NCI-H2171 treated with DMSO at 0.1 percent for 48 hours (cell line): ENCODE measurements around the gene ETFA.

Experiments used
- DNase-seq: peaks from one replicate; lab custom pipeline; 2025; lab: John Stamatoyannopoulos, UW

ETFA gene

GRCh38 chr15:76311100-76311953 lies at the start of gene ETFA:
Gene ETFA (minus strand): TSS chr15:76311469. CDS start chr15:76311388, 81 bp downstream.
- DNase-seq, result peak; percentile 99

DNA sequence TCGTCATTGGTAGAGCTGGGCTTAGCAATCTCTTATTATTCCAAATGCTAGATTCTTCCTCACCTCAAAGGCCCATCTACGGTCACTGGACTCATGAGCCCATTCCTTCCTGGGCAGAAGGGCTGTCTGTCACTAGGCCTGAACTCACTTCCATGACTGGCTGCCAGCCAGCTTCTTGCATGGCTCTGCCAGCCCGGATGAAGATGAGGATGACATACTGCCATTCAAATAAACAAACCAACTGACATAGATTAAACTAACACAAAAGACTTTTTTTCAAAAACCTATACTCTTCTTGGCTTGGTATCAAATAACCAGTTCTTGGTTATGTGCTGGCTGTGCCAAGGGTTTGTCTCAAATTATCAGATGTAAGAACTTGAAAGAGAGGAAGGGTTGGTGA lies 49.1 kb upstream of the ETFA start:
- no peak for DNase-seq

DNA sequence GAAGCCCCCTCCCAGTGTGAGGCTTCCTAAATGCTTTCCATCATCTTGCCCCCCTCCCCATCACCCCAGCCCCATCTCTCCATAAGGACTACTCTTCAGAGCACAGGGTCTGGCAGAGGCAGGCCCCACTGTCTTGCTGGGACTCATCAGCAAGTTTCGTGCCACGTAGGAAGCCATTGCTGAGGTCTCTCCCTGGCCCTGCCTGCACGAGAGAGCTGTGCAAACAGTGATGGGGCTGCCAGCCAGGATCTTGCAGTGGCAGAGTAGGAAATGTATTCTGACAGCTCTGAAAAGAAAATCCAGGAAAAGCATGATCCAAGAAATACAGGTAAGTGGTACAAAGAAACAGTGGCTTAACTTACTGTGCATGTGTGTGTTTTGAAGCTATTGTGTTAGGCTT lies 47.9 kb upstream of the ETFA start:
- no peak for DNase-seq

DNA sequence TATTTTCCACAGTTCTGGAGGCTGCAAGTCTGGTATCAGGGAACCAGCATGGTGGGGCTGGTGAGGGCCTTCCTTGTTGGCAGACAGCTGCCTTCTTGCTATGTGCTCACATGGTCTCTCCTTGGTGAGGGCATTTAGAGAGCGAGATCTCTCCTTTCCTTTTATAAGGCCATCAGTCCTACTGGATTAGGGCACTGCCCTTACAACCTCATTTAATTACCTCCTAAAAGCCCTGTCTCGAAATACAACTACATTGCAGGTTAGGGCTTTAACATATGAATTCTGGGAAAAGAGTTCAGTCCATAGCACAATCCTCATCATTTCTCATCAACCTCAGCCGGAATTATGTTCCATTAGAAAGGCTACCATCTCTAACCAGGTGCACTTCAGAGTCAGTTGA lies 47.2 kb upstream of the ETFA start:
- no peak for DNase-seq

- no peak for DNase-seq
Observed at GRCh38 chr15:76354823-76355440, 43.7 kb upstream of the ETFA start.

GRCh38 chr15:76353903-76354302 lies 42.6 kb upstream of the ETFA start:
- DNase-seq, result no peak

GRCh38 chr15:76353023-76353577 lies 41.8 kb upstream of the ETFA start:
- no peak for DNase-seq

- no peak for DNase-seq
Observed at GRCh38 chr15:76349301-76350070, 38.2 kb upstream of the ETFA start.

DNA sequence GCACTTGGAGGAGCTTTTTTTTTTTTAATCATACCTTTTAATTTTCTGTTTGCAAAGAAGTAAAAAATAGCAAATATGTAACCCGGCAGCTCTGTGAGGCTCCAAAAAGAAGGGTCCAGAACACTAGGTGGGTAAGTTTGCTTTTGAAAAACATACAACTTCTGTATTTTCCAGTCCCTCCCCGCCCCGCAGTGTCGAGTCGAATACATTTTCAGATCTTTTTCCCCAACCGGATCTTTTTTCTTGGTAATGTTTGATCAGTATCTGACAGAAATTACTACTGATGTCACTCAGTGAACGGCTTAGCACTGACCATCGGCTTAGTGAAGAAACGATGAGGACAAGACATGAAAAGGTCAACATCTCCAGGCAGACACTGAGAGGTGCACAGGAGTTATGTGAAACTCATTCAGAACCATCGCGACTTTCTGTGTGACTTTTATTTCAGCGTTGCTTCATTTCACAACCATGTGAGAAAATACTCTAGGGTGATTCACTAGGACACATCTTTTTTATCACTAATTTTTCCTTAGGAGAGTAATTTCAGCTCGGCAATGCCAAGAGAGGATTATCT lies 36.3 kb upstream of the ETFA start:
- no peak for DNase-seq

GRCh38 chr15:76346669-76347481 lies 35.6 kb upstream of the ETFA start:
- DNase-seq, result peak; percentile 37

- peak; percentile 37 for DNase-seq
Observed at GRCh38 chr15:76345880-76346668, 34.8 kb upstream of the ETFA start.

DNA sequence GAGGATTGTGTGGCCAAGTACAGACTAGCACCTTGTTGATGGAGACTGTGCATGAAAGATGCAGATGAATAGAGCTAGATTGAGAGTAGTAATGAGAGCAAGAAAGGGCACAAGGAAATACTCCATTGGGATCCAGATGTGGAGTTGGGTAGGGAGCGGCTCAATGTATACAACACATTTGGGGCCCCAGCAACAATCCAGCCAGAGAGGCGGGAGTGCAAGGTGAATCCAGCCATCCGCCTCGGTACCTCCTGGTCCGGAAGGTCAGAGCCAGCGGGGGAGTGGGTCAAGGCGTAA lies 34.3 kb upstream of the ETFA start:
- DNase-seq, result peak; percentile 45

DNA sequence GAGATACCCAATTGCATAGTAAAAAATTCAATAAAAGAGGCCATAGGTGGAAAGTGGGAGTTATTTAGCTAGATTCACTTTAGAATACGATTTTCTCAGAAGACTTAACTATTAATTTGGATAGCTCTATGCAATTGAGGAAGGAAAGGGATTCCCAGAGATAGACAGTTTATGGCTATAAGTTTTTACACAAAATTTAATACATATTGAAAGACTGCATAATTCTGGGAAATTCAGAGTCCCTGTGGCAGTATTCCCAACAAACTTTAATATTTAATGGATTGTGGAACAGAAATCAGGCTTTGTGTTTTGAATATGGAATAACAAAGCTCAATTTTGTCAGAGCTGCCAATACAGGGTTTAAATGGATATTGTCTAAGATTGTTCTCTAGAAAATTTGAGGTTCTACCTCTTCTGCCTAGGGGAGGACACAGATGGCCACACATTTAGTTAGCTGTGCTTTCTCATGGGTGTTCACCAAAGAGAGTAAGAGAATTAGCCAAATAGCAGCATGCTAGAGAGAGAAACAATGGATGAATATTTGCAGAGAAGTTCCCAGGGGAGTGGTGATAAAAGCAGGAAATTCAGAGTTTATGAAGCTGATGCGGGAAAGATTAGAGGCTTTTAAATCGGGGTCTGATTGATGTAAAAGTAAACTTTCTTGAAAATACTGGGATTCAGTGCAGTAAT lies 33.8 kb upstream of the ETFA start:
- peak; percentile 45 for DNase-seq

DNA sequence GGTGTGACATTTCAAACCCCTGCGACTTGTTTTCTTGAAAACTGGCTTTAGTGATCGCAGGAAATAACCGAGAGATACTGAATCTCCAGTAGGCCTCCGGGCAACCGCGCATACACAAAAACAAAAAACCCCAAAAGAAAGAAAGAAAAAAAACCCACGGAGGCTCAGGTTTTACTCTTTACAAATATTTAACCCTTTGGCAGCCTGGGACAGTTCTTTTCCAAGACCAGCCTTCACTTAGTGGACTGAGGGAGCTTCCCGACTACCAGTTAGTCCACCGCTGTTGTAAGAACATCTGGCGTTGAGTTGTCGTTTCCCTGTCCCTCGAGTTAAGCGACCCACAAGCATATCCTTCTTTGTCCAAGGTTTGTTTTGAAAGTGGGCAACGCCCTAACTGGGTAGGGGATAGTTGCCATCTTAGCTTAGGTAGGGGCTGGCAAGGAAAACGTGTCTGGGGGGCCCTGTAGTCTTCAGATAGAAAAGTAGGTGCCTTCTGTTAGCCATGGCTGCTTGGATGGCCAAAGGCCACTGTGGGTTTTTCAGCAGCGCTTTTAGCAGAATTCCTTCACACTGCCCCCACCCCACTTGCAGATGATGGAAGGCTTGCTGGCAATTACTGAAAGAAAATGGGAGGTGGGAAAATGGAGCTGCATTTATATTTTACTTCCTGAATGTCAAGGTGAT lies 32.2 kb upstream of the ETFA start:
- DNase-seq, result no peak

- DNase-seq, result no peak
Observed at GRCh38 chr15:76342382-76343201, 31.3 kb upstream of the ETFA start.

DNA sequence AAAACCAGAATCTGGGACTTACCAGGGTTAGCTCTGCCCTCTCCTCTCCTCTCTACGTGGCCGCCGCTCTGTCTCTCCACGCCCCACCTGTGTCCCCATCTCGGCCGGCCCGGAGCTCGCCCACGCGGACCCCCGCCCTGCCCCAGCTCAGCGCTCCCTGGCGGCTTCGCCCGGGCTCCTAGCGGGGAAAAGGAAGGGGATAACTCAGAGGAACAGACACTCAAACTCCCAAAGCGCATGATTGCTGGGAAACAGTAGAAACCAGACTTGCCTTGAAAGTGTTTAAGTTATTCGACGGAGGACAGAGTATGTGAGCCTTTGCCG lies 30.8 kb upstream of the ETFA start:
- peak; percentile 40 for DNase-seq

DNA sequence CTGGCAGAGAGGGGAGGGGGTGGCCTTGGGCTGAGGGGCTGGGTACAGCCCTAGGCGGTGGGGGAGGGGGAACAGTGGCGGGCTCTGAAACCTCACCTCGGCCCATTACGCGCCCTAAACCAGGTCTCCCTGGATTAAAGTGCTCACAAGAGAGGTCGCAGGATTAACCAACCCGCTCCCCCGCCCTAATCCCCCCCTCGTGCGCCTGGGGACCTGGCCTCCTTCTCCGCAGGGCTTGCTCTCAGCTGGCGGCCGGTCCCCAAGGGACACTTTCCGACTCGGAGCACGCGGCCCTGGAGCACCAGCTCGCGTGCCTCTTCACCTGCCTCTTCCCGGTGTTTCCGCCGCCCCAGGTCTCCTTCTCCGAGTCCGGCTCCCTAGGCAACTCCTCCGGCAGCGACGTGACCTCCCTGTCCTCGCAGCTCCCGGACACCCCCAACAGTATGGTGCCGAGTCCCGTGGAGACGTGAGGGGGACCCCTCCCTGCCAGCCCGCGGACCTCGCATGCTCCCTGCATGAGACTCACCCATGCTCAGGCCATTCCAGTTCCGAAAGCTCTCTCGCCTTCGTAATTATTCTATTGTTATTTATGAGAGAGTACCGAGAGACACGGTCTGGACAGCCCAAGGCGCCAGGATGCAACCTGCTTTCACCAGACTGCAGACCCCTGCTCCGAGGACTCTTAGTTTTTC lies 30.2 kb upstream of the ETFA start:
- peak; percentile 77 for DNase-seq

- DNase-seq, result peak; percentile 77
Observed at GRCh38 chr15:76340803-76341365, 29.6 kb upstream of the ETFA start.
